Central memory CD8-positive, alpha-beta T cell (primary cell): ENCODE results near the gene GRHPR.

ENCODE experiments used
- ATAC-seq: fragments of 150-1000 bp; cut with Tn5 transposase; replicated peaks from 2 replicates; pipeline ENCODE4 v1.10.0; 2022; ENCODE audit warnings: mild to moderate bottlenecking, moderate FRiP score, moderate number of reproducible peaks; ENCODE audit not compliant: poor library complexity, severe bottlenecking; ENCODE audit errors: extremely low read depth
- DNase-seq, 2 donors: peaks; one replicate each; pipeline ENCODE4 v3.0.0; 2021; ENCODE audit warnings: low spot score in 2 of 2
- H3K27ac Mint-ChIP-seq: one replicate; pipeline ENCODE4 v1.8.0; 2022; ENCODE audit warnings: low read depth, mild to moderate bottlenecking, moderate library complexity, mixed read lengths
- H3K27me3 Mint-ChIP-seq: one replicate; pipeline ENCODE4 v1.8.0; 2022; ENCODE audit warnings: mixed read lengths
- H3K36me3 Mint-ChIP-seq: one replicate; pipeline ENCODE4 v1.8.0; 2022; ENCODE audit warnings: mild to moderate bottlenecking, moderate library complexity, mixed read lengths; ENCODE audit not compliant: insufficient read depth
- H3K4me1 Mint-ChIP-seq: one replicate; pipeline ENCODE4 v1.8.0; 2022; ENCODE audit warnings: mixed read lengths
- H3K4me3 Mint-ChIP-seq: one replicate; pipeline ENCODE4 v1.8.0; 2022; ENCODE audit warnings: mild to moderate bottlenecking, moderate library complexity, mixed read lengths
- H3K9me3 Mint-ChIP-seq: one replicate; pipeline ENCODE4 v1.8.0; 2022; ENCODE audit warnings: mixed read lengths

The GRHPR gene

DNA sequence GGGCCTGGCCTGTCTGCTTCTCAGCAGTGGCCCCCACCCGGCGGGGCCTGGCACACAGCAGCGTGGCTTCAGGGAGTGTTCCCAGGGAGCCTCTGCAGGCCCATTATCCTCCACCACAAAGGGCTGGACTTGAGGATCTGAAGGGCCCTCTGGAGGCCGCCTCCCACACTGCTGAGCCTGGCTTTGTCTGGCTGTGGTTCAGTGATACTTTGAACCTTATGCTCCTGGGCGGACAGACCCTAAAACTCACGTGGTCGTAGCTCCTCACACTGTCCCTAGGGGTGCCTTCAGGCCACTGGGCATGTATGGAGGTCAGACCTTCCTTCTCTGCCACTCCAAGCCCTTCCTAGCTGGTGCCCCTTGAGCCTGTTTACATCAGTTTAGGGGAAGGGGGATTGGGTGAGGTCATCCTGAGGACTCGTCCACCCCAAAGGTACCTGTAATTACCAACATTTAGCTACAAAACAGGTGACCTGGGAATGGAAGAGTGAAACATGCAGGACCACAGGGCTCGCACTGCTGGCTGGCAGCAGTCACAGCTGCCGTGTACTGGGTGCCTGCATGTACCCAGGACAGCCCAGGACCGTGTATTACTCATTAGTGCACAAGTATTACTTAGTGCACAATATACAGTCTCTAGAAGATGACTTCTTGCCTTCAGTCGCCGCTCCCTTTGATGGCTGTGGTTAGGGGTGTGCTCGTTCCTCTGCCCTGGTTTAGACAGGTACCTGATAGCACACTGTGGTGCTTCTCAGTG lies 8.5 kb downstream of the GRHPR start:
- ATAC-seq (no peak), DNase-seq (no peak)
- H3K4me1 Mint-ChIP-seq = no peaks in the 10 kb centered on the region
- no peak overlapping the region for H3K27ac Mint-ChIP-seq
- H3K9me3 Mint-ChIP-seq = no peaks in the 10 kb centered on the region
- H3K4me3 Mint-ChIP-seq = no peak overlapping the region
- peaks cover 18% of the 10 kb centered on the region for H3K36me3 Mint-ChIP-seq
- no peaks in the 10 kb centered on the region for H3K27me3 Mint-ChIP-seq

DNA sequence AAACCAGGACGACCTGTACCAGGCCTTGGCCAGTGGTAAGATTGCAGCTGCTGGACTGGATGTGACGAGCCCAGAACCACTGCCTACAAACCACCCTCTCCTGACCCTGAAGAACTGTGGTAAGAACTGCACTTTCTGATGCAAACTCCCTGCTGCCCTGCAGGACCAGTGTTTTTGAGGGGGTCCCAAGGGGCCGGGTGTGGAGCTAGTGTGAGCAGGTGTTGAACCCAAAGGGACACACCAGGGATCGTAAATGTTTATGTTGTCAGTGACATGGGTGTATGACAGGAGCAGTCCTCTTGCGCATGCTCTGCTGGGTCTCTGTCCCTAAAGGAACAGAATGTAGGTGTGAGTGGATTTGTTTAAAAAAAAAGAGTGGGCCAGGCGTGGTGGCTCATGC lies 9.5 kb downstream of the GRHPR start:
- H3K4me3 Mint-ChIP-seq = no peak overlapping the region

DNA sequence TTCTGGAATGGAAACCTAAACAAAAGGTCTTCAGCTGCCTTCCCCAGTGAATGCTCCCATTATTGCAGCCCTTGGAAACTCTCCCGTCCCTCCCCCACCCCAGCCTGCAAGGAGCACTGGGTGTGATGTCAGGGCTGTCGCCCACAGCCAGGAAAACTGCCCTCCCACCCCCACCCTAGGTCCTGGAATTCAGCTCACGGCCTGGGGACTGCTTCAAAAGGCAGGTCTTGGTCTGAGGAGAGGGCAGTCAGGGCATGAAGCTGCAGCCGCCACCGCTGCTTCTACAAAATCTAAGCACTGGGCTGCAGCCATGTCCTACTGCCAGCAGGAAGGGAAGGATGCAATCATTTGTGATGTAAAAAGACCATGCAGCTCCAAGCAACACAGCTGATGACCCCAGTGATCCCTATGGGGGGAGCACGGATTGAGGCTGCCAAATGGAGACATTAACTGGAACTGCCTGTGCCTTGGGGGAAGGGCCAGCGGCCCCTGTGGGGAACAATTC lies 11.4 kb downstream of the GRHPR start:
- Mint-ChIP-seq H3K9me3 (no peaks in the 10 kb centered on the region), H3K4me3 (no peak overlapping the region), H3K36me3 (peaks cover 16% of the 10 kb centered on the region), H3K27me3 (no peaks in the 10 kb centered on the region), H3K4me1 (peaks cover 5% of the 10 kb centered on the region), H3K27ac (no peak overlapping the region)
- no peak for ATAC-seq
- DNase-seq = no peak

More for the DNA sequence above, 9.5 kb downstream of the GRHPR start:
- DNase-seq (no peak), ATAC-seq (no peak)
- peaks cover 18% of the 10 kb centered on the region for H3K36me3 Mint-ChIP-seq
- H3K27me3 Mint-ChIP-seq = no peaks in the 10 kb centered on the region
- H3K9me3 Mint-ChIP-seq = no peaks in the 10 kb centered on the region
- H3K27ac Mint-ChIP-seq = peak overlapping the region; percentile 16
- H3K4me1 Mint-ChIP-seq = no peaks in the 10 kb centered on the region

DNA sequence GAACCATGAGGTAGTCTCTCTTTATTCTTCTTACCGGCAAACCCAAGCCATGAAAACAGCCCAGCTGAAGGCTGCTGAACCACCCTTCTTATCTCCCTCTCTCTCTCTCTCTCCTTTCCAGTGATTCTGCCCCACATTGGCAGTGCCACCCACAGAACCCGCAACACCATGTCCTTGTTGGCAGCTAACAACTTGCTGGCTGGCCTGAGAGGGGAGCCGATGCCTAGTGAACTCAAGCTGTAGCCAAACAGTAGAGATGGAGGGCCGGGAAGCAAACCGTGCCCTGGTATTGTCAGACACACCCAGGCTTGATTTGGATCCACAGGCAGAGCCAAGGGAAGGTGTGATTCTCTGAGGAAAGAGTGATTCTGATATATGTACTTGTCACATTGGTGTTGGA lies 14.0 kb downstream of the GRHPR start:
- Mint-ChIP-seq H3K27ac (no peak overlapping the region), H3K4me1 (peaks cover 5% of the 10 kb centered on the region), H3K27me3 (no peaks in the 10 kb centered on the region), H3K9me3 (no peaks in the 10 kb centered on the region), H3K4me3 (no peak overlapping the region), H3K36me3 (peaks cover 22% of the 10 kb centered on the region)
- DNase-seq = no peak
- ATAC-seq = no peak

DNA sequence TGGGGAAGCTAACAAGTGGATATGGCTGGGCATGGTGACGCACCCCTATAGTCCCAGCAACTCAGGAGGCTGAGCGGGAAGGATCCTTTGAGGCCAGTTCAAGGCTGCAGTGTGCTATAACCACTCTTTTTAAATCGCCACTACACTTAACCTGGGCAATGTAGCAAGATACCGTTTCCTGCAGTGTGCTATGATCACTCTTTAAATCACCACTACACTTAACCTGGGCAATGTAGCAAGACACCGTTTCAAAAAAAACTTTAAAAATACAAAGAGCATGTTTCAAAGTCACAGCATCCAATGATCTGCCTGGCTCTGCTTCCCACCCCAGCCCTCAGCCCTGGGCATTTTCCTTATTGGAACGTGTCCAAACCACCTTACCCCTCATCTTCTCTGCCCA lies 14.5 kb downstream of the GRHPR start:
- Mint-ChIP-seq H3K36me3 (peaks cover 27% of the 10 kb centered on the region), H3K27me3 (no peaks in the 10 kb centered on the region), H3K27ac (no peak overlapping the region), H3K9me3 (no peaks in the 10 kb centered on the region), H3K4me3 (no peak overlapping the region), H3K4me1 (peaks cover 5% of the 10 kb centered on the region)
- ATAC-seq (no peak), DNase-seq (no peak)

DNA sequence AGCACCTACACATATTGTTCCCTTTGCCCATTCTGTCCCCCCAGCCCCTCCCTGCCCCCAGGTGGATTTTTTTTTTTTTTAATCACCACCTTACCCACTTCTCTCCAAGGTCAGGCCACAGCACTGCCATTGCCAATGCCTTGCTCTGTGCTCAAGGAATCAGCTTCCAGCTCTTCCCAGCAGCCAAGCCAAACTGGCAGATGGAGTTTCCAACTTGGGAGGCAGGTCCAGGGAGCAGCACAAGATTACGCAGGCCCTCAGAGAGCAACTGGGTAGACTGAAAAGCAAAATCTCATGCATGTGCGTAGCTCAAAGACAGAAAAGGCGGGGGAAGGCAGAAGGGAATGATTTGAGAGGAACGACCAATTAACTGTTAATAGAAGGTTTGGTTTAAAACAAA lies 15.1 kb downstream of the GRHPR start:
- no peaks in the 10 kb centered on the region for H3K27me3 Mint-ChIP-seq
- no peak for ATAC-seq
- peaks cover 29% of the 10 kb centered on the region for H3K36me3 Mint-ChIP-seq
- H3K9me3 Mint-ChIP-seq = no peaks in the 10 kb centered on the region
- DNase-seq = no peak
- H3K4me1 Mint-ChIP-seq = peaks cover 5% of the 10 kb centered on the region
- H3K27ac Mint-ChIP-seq = no peak overlapping the region
- no peak overlapping the region for H3K4me3 Mint-ChIP-seq

DNA sequence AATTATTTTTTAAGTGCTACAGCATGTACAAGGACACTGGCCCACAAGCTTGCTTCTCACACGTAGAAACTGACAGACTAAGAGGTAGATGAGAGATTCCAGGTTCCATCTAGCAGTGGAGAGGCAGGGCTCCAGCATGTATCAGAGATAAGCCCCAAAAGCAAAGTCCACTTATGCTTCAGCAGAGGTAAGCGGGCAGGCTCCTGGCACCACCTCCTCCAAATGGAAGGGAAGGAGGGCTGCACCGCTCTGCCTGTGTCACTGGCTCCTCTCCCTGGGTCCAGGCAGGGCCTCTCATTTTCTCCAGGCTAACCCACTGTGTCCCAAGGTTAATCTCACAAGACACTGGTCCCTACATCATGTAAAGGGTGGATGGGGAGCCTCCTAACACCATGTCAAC lies 15.9 kb downstream of the GRHPR start:
- no peaks in the 10 kb centered on the region for H3K27me3 Mint-ChIP-seq
- H3K36me3 Mint-ChIP-seq = peaks cover 29% of the 10 kb centered on the region
- H3K9me3 Mint-ChIP-seq = no peaks in the 10 kb centered on the region
- ATAC-seq = no peak
- no peak for DNase-seq
- H3K27ac Mint-ChIP-seq = peak overlapping the region; percentile 32
- peaks cover 5% of the 10 kb centered on the region for H3K4me1 Mint-ChIP-seq
- H3K4me3 Mint-ChIP-seq = no peak overlapping the region

DNA sequence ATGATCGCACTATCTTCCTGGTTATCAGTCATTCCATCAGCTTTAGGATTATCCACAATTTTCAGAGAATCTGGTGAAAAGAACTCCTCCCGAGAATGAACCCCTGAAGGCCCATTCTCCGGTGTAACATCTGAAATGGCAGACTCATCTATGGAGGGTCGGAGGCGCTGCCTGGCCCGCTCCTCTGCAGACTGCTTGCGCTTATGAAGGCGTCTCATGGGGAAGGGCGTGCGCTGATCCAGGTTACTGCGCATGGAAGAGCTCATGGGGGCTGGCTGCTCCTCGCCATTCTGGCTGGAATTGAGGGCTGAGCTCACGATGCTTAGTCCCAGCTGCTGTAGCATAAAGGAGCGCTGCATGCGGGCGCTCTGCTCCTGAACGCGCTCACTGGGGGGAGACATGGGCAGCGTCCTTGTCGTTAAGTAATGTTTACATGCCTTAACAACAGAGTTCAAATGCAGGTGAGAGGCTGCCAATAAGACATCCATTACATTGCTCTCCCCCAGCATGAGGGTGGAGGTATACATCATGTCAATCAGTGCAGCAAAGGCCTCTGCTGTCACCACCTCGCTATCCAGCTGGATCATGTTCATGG lies 19.4 kb downstream of the GRHPR start:
- no peaks in the 10 kb centered on the region for H3K9me3 Mint-ChIP-seq
- H3K36me3 Mint-ChIP-seq = peaks cover 24% of the 10 kb centered on the region
- no peaks in the 10 kb centered on the region for H3K27me3 Mint-ChIP-seq
- H3K4me3 Mint-ChIP-seq = no peak overlapping the region
- peaks cover 14% of the 10 kb centered on the region for H3K4me1 Mint-ChIP-seq
- ATAC-seq (no peak), DNase-seq (no peak)
- H3K27ac Mint-ChIP-seq = no peak overlapping the region

DNA sequence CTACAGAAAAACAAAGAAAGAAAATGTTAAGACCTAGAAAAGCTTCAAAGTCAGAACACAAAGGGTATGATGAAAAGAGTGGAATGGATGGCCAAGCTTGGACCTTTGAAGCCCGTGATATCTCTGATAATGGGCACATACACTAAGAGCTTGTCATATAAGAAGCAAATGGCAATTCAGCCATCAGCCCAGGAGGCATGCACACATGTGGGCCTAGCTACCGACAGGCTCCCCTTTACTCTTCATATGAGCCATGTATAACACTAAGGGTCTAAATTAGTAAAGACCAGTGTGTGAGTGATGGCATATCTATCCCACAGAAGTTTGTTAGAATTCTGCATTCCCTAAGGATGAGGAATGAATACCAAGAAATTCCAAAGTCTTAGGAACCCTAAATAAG lies 20.1 kb downstream of the GRHPR start:
- Mint-ChIP-seq H3K36me3 (peaks cover 21% of the 10 kb centered on the region), H3K4me1 (peaks cover 15% of the 10 kb centered on the region), H3K9me3 (no peaks in the 10 kb centered on the region), H3K4me3 (no peak overlapping the region), H3K27me3 (no peaks in the 10 kb centered on the region), H3K27ac (no peak overlapping the region)
- ATAC-seq (no peak), DNase-seq (no peak)

DNA sequence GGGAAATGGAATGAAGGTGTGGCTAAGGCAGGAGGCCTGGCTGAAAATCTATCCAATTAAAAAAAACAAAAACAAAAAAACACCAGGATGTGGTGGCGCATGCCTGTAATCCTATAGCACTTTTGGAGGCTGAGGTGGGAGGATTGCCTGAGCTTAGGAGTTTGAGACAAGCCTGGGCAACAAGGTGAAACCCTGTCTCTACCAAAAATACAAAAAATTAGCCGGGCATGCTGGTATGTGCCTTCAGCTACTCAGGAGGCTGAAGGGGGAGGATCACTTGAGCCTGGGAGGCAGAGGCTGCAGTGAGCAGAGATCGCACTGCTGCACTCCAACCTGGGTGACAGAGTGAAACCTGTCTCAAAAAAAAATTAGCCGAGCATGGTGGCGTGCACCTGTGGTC lies 21.1 kb downstream of the GRHPR start:
- Mint-ChIP-seq H3K4me3 (no peak overlapping the region), H3K27me3 (no peaks in the 10 kb centered on the region), H3K9me3 (no peaks in the 10 kb centered on the region), H3K36me3 (peaks cover 19% of the 10 kb centered on the region), H3K4me1 (peaks cover 12% of the 10 kb centered on the region), H3K27ac (no peak overlapping the region)
- ATAC-seq (no peak), DNase-seq (no peak)

DNA sequence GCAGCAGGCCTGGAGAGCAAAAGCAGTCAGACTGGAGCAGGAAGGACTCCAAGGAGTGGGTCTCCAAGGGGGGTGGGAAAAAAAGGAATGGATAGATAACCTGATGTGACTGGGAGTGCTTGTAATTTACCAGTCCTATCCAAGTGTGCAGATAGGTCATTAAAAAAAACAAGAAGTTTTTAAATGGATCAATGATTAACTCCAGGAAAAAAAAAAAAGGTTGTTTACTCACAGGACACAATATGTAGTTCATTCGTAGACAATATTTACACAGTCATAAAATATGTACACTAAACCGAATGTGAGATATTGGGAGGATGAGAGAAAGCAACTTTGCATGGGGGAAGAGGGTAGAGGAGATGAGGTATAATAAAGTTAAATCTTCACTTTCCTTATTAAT lies 22.4 kb downstream of the GRHPR start:
- no peak overlapping the region for H3K4me3 Mint-ChIP-seq
- peaks cover 12% of the 10 kb centered on the region for H3K4me1 Mint-ChIP-seq
- H3K9me3 Mint-ChIP-seq = no peaks in the 10 kb centered on the region
- DNase-seq = no peak
- no peaks in the 10 kb centered on the region for H3K27me3 Mint-ChIP-seq
- ATAC-seq = no peak
- peak overlapping the region; percentile 35 for H3K27ac Mint-ChIP-seq
- H3K36me3 Mint-ChIP-seq = peaks cover 15% of the 10 kb centered on the region

DNA sequence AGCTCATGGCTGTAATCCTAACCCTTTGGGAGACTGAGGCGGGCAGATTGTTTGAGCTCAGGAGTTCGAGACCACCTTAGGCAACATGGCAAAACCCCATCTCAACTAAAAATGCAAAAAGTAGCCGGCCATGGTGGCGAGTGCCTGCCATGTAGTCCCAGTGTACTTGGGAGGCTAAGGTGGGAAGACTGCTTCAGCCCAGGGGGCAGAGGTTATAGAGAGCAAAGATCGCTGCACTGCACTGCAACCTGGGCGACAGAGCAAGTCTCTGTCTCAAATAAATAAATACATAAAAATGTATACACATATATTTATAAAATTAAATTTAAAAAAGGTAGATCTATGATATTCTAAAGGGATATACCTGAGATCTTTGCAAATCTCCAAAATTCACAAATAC lies 23.3 kb downstream of the GRHPR start:
- H3K9me3 Mint-ChIP-seq = no peaks in the 10 kb centered on the region
- H3K27me3 Mint-ChIP-seq = no peaks in the 10 kb centered on the region
- peaks cover 12% of the 10 kb centered on the region for H3K4me1 Mint-ChIP-seq
- no peak for DNase-seq
- no peak for ATAC-seq
- no peak overlapping the region for H3K4me3 Mint-ChIP-seq
- H3K27ac Mint-ChIP-seq = no peak overlapping the region
- H3K36me3 Mint-ChIP-seq = peaks cover 18% of the 10 kb centered on the region

DNA sequence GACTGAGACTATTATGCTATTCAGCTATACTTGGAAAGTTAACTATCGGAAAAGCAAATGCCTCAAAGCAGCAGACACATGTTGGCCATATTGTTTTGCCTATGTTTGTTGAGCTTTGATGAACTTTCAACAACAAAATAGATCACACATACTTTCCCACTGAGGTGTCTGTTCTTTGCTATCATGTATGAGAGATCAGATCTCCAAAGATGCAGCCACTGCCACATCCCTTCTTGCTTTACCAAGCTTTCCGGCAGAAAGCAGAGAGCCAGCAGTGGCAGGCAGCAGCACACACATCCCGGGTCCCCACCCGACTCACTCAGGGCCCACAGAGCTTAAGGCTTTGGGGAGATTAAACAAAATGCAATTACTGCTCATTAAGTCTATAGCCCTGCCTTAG lies 23.9 kb downstream of the GRHPR start:
- Mint-ChIP-seq H3K4me3 (no peak overlapping the region), H3K27me3 (no peaks in the 10 kb centered on the region), H3K27ac (peak overlapping the region; percentile 22), H3K4me1 (peaks cover 12% of the 10 kb centered on the region), H3K36me3 (peaks cover 20% of the 10 kb centered on the region), H3K9me3 (no peaks in the 10 kb centered on the region)
- DNase-seq (no peak), ATAC-seq (no peak)
